Measurements from ENCODE around the gene CBX8.

GRCh38 chr17:79822583-79823124, 25.8 kb upstream of the CBX8 start:
- TF ChIP-seq EZH2 (IDR thresholded peaks at IDR 0.05; ENCODE audit: low read length, unreplicated experiment), result no peak
- TF ChIP-seq CTCF (conservative IDR thresholded peaks at IDR 0.05; ENCODE audit: low read depth, low read length), result no peak
- TF ChIP-seq EZH2phosphoT487 (IDR thresholded peaks at IDR 0.05; ENCODE audit: borderline replicate concordance, low read length), result no peak
